Peyer's patch (tissue), 4 donors: ENCODE results near the gene FBXL4.

Source experiments
- POLR2A ChIP-seq, 2 donors: fragments of 450-650 bp; IDR thresholded peaks; one replicate each; pipeline ENCODE4 v1.5.1; 2017; ENCODE audit warnings: antibody characterized with exemption in 2 of 2, mild to moderate bottlenecking in 2 of 2, moderate library complexity in 2 of 2
- TF ChIP-seq, protein P1 (sequence below), 6 experiments: fragments of 450-650 bp in 4 of 6; fragments of 200-600 bp in 2 of 6; sonication (generic) in 1 of 6; IDR thresholded peaks; one replicate each; pipeline ENCODE4 v1.5.1; 2017 to 2019; ENCODE audit warnings: antibody characterized with exemption in 6 of 6, mild to moderate bottlenecking in 3 of 6, moderate library complexity in 1 of 6

DNA sequence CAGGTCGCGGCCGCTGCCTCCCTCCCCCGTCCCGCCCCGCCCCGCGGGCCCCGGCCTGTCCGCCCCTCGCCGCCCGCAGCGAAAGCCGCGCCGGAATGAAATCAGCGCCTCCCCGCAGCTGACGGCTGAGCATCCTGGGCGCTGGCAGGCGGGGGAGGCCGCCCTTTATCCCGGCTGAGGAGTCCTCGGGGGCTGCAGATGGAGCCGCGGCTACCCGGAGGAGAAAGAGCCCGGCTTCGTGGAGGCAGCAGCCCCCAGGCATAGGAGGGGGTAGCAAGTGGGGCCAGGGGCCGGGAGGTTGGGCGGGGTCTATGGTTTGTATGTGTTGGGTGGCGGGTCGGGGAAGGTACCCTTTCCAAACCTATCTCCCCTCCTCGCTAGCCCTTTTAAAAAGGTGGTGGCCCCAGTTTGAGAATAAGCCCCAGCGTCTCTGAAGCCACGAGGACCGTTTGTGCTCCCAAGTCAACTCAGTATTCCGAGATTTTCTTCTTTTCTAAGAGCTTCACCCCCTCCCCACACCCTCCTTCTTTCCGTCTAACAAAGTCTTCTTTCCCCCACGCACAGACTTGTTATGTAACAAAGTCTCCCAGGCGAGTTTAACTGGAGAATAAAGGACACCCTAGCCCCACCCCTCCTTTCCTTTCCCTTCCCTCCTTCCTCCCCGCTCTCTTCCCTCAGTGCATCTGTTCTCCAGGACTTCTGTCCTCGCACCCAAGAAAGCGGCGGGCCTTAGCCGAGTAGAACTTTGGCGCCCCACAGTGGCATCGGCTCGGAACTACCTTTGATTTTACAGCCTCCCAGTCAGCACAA is 102.3 kb downstream of the FBXL4 start:
- TF ChIP-seq, protein P1, sequence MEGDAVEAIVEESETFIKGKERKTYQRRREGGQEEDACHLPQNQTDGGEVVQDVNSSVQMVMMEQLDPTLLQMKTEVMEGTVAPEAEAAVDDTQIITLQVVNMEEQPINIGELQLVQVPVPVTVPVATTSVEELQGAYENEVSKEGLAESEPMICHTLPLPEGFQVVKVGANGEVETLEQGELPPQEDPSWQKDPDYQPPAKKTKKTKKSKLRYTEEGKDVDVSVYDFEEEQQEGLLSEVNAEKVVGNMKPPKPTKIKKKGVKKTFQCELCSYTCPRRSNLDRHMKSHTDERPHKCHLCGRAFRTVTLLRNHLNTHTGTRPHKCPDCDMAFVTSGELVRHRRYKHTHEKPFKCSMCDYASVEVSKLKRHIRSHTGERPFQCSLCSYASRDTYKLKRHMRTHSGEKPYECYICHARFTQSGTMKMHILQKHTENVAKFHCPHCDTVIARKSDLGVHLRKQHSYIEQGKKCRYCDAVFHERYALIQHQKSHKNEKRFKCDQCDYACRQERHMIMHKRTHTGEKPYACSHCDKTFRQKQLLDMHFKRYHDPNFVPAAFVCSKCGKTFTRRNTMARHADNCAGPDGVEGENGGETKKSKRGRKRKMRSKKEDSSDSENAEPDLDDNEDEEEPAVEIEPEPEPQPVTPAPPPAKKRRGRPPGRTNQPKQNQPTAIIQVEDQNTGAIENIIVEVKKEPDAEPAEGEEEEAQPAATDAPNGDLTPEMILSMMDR (IDR thresholded peaks at IDR 0.05), result peak in 5 of 6 experiments; percentile 26 to 81 (median 73)
- no peak for TF ChIP-seq POLR2A (IDR thresholded peaks at IDR 0.05)
